HG03135 (cell line): ENCODE results near the gene GLIPR1L1.
"Not testable (repeated sequence)": the region's sequence is repeated elsewhere in the genome, so short reads cannot be mapped to it uniquely, and the experiment has no call there.

Source experiments
- ATAC-seq: cut with Tn5 transposase; IDR thresholded peaks from one replicate; pipeline ENCODE4 v1.9.1; 2021; ENCODE audit warnings: mild to moderate bottlenecking, moderate library complexity; ENCODE audit not compliant: unreplicated experiment

The GLIPR1L1 gene, protein sequence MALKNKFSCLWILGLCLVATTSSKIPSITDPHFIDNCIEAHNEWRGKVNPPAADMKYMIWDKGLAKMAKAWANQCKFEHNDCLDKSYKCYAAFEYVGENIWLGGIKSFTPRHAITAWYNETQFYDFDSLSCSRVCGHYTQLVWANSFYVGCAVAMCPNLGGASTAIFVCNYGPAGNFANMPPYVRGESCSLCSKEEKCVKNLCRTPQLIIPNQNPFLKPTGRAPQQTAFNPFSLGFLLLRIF

DNA sequence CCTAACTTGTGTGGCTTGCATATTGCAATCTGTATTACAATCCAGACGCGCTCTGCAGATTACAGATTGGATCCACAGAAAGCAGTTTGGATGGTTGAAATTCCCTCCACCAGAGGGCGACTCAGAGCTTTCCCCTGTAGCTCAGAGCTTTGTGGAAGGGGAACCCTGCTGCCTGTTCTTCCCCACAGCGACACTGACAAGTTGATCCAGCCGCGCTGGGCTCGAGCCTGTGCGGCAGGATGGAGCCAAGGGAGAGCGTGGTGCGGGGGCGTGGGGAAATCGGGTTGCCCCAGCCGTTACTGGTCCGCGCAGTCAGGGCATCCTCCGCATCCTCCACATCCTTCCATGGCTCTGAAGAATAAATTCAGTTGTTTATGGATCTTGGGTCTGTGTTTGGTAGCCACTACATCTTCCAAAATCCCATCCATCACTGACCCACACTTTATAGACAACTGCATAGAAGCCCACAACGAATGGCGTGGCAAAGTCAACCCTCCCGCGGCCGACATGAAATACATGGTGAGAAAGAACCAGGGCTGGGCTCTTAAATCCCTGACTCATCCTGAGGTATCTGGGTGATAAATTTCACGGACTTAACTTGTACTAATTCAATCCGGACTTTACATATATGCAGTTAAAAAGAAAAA lies at the start of gene GLIPR1L1:
GLIPR1L1 (plus strand) TSS at position 287 of the 647 bp plus-strand sequence; CDS start at position 346, 59 bp downstream.
- peak; percentile 55 for ATAC-seq

DNA sequence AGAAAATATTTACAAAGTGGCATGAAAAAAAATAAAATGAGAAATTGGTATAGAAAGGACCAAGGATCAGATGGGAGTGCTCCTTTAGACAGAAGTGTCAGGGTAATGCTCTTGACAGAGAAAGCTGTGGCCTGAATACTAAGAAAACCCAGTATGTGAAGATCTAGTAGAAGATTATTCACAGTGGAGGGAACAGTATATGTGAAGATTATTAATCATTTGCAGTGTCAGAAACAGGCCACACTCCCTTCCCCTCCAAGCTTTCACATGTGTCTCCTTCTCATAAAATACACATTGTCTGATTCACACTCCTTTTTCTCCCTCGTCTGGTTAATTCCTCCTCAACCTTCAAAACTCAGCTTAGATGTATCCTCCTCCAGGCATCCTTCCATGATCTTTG lies 45.6 kb upstream of the GLIPR1L1 start:
- ATAC-seq, result no peak

DNA sequence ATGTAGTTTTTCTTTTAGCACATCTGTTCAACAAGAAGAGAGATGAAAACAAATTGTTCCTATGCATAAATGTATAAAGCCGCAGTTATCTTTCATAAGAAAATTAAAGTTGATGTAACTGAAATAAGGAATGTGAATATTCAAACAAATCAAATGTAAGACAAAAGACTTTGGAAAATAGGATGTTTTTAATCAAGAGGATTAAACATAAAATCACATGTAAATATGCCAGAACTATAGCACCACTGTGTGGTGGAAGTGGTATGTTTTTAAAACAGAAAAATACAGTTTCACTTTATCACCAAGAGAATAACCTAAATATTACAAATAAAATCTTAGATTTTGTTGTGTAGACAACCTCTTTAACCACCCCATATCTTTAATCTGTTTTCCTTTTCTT lies 44.7 kb upstream of the GLIPR1L1 start:
- ATAC-seq, result no peak

DNA sequence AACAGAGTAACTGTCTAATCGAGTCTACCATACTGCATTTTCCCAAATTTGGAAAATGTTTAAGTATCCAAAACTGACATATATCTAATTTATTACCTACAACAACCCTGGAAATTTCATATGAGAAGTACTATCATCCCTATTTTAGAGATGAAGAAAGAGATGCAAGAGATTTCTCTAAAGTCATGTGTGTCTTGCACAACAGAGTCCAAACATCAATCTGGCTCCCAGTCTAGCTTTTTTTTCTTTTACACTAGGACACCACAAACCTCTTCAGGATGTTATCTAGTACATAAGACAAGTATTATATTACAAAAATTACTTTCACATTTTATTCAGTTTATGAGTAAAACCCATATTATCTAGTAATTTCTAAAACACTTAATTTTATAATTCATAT lies 43.5 kb upstream of the GLIPR1L1 start:
- ATAC-seq, result no peak

DNA sequence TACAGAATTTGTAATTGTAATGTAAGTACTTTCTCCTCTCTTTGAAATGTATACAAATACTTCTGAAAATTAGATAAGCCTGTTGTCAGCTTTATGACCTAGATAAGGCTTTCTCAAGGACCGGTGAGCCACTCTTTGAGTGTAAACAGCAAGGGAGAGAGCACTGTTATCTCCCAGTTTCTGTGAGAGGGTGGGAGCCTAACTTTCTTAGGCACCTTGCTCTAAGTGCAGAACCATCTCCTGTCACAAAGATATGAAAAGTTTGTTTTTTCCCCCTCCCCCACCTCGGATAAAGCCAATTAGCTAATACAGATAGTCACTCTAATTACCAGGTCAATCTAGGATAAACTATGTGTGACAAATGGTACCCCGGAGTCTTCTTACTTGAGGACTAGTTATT lies 40.1 kb upstream of the GLIPR1L1 start:
- no peak for ATAC-seq

DNA sequence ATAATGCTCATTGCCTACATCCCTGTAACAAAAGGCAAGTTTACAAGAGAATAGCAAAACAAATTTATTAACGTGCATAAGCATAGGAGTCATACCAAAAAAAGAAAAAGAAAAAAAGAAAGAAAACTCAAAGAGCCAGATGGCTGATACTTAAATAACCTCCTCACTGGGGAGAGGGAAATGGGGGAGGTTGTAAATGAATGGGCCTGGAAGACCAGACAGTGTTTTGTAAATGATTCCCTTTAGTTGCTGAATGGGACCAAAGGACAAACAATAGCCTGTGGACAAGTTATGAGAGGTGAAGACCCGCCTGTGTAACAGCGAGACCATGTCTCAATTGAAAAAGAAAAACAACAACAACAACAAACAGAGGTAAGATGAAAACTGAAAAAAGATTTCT lies 39.7 kb upstream of the GLIPR1L1 start:
- ATAC-seq, result no peak

DNA sequence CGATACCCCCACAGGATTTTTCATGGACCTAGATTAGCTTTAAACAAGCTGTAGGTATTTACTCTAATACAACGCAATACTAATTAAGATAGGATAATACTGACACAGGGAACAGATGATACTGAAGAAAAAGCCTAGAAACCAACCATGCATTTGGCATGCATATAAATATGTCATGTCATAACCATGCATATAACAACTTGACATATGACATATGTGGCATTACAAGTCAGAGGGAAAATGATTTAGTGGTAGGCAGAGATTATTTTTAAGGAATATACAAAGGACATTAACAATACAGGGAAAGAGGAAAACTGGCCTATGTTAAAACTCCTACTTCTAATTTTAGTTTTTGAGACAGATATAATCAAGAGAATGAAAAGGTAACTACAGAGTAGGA lies 32.2 kb upstream of the GLIPR1L1 start:
- ATAC-seq, result no peak

DNA sequence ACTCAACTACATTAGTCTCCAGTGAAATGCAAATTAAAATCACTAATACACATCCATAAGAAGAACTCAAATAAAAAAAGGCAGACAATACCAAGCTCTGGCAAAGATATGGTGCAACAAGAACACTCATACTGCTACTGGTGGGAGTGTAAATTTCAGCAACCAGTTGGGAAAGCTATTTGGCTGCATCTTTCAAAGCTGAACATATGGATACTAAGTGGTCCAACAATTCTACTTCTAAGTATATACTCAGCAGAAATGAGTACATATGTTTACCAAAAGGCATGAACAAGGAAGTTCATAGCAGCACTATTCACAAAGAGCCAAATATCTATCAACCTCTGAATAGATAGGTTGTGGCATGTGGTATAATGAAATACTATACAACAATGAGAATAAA lies 31.7 kb upstream of the GLIPR1L1 start:
- ATAC-seq, result no peak

DNA sequence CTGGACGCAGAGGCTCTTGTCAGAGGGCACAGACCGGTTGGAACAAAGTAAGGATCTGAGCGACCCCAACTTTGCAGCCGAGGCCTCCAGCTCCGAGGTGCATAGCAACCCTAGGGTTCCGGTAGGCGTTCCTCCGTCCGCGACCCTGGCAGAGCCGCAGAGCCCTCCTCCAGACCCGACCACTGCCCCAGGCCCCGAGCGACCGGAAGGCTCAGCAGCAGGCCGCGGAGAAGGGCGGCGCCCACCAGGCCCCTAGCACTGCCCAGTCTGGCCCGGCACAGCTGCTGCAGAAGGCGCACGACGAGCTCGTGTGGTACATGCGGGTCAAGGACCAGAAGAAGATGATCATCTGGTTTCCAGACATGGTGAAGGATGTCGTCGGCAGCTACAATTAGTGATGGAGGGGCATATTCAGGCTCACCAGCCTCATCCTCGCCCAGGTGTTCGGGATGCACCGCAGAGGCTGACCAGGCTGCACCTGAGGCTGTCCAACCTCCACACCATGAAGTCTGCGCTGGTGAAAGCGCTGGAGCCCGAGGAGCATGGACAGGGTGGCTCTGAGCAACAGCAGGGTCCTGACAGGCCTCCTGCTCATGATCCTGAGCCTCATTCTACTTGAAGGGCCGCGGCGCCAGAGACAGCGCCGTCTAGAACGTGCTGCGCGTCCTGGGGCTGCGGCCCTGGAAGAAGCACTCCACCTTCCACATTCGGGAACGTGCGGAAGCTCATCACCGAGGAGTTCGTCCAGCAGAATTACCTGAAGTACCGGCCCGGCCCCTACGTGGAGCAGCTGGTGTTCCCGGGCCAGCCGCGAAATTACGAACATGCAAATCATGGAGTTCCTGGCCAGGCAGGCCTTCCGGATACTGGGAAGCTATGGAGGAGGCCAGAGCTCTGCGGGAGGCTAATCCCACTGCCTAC lies 28.8 kb upstream of the GLIPR1L1 start:
- ATAC-seq, result no peak

DNA sequence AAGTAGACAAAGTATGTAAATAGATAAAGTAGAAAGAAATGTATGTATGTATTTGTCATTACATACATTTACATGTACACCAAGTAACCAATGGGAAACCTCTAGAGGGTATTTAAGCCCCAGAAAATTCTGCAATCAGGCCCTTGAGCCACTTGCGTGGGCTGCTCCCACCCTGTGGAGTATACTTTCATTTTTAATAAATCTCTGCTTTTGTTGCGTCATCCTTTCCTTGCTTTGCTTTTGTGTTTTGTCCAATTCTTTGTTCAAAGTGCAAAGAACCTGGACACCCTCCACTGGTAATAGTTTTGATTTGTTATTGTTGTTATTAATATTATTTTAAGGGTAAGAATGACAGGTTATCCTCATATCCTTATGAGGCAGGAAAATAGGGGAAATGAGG lies 26.2 kb upstream of the GLIPR1L1 start:
- ATAC-seq, result no peak

DNA sequence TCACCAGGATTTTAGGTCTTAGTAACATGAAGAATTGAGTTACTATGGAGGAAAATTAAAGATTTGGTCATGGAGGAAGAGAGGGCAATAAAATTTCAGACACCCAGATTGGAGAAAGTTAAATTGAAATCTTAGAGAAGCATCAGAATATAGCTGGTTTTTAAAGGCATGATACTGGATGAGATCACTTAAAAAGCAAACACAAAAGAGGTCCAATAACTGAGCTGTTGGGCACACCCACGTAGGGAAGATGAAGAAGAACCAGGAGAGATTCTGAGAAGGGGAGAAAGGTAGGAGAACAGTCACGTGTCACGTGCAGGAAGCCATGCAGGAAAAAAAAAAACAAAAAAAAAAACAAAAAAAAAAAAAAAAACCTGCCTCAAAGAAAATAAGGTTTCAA lies 23.1 kb upstream of the GLIPR1L1 start:
- ATAC-seq, result no peak

DNA sequence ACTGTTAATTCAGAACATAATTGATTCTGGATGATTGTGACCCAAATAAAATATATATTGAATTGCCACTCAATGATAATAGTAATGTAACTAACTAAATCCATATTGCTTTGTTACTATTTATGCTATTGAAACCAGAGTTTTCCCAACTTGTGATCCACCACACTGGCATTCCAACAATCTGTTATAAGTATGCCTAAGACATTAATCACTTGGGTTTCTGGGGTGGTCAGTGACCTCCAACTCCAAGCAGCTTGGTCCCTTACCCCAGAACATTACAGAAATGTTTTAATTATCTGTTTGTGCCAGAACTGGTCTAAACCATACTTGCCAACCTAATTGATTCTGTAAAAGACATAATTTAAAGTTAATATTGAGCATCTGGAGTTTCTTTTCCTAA lies 19.0 kb upstream of the GLIPR1L1 start:
- no peak for ATAC-seq

DNA sequence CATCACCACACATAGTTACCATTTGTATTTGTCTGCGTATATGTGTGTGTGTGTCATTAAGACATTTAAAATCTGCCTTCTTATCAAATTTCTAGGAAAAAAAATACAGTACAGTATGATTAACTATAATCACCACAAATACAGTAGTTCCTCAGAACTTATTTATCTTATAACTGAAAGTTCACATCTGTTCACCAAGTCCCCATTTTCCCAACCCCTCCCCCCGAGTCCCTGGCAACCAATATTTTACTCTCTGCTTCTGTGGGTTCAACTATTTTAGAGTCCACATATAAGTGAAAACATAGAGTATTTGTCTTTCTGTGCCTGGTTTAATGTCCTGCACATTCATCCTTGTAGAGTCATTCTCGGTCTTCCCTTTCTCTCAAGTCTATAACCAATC lies 16.7 kb upstream of the GLIPR1L1 start:
- no peak for ATAC-seq

DNA sequence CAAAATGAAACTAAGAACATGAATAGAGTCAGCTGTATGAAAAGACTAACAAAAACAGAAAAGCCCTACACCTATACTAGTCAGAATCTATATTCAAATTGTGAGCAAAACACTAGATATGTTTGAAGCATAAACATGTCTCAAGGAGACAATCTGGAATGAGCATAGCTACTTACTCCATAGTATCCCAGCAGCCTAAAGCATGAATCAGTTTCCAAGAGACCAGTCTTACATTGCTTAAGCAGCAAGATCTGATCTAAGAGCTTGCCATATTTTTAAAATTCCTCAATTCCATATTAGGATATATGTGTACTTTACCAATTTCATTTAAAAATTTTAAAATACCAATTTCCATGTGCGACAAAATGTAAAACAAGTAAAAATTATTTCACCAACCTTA lies 12.0 kb upstream of the GLIPR1L1 start:
- ATAC-seq, result no peak

DNA sequence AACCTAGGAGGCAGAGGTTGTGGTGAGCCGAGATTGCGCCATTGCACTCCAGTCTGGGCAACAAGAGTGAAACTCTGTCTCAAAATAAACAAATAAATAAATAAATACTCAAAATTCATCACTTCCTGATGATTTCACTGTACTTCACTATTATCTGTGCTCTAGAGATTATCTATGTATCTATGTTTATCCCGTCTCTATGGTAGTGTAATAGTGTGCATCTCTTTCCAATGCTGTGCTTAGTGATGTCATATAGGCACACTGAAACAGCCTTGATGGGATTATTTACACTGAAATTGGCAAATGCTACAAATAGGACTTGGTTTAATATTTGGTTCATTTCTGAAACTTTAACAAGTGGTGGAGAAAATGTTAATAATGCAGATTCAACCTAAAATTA lies 10.8 kb upstream of the GLIPR1L1 start:
- ATAC-seq, result no peak

DNA sequence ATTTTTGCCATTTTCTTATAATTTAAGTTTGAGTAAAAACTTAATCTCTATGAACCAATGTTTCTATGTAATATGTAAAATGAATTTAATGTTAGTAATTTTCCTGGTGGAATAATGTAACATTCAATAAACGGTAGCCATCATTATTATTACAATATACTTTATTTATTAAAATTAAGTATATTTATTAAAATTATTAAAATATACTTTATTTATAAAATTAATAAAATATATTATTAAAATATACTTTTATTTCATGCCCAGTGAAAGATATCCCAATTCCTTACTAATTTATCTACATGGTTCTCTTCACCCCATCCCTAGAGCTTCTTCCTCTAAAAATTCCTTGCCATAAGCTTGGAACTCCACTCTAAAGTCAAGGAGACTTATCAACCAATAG lies 6.8 kb upstream of the GLIPR1L1 start:
- no peak for ATAC-seq

DNA sequence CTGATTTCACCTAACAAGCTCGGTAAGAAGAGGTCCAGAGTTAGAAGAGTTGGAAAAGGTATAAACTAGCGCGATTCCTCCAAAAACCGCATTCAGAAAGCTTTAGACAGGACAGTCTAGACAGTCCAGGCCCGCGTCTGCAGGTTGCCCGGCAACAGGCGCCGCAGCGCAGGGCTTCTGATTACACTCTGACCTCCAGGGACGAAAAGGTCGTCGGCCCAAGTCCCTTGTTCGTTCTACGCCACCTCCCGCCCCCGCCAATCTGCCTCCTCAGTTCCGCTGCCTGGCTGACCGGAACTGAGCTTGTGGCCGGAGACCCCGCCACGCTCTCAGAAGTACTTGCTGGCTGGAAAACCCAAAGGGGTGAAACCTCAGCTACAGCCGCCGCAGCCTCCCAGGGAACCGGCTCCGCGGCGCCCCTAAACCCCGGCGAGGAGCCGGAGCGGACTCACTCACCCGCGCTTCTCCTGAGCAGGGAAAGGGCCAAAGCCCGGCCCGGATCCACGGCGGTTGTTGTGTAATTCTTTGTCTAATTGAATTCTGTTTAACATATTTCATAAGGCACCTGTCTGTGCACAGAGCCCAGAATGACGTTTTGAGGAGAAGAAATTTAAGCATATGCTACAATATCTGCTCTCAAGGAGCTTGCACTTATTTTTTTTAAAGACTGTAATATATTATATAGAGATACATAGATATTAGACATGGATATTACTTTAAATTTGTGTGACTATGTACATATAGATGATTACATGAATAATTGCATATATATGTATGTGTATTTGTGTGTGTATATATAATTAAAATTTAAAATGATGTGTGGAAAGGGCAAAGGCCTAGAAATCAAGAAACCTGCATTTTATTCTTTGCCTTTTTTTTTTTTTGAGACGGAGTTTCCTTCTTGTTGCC lies 4.3 kb upstream of the GLIPR1L1 start, which contains the start of gene CAPS2:
CAPS2 (minus strand) TSS at position 407 of the 909 bp plus-strand sequence. CDS start 3,826 bp downstream, outside the sequence.
- peak; percentile 88 for ATAC-seq

DNA sequence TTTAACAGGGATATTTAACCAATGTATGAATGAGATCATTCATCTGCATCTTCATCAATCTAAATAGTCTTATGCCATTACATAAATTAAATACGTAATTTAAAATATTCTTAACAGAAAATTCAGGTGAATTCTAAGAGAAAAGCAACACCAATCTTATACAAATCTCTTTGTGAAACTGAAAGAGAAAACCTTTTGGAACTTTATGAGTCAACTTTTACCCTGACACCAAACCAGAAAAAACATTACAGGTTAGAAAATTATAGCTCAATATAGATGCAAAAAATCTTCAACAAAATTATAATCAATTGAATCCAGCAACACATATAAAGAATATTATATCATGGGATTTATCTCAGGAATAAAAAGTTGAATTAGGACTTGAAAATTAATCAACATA lies 3.4 kb downstream of the GLIPR1L1 start:
- no peak for ATAC-seq

DNA sequence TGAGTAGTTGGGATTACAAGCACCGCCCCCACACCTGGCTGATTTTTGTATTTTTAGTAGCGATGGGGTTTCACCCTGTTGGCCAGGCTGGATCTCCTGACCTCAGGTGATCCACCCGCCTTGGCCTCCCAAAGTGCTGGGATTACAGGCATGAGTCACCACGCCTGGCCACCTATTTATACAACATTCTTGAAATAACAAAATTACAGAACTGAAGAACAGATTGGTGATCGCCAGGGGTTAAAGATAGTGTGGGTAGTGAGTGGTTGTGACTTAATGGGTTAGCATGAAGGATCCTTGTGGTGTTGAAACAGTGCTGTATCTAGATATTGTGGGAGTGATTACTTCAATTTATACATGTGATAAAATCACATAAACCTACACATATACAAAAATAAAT lies 7.4 kb downstream of the GLIPR1L1 start:
- no peak for ATAC-seq

DNA sequence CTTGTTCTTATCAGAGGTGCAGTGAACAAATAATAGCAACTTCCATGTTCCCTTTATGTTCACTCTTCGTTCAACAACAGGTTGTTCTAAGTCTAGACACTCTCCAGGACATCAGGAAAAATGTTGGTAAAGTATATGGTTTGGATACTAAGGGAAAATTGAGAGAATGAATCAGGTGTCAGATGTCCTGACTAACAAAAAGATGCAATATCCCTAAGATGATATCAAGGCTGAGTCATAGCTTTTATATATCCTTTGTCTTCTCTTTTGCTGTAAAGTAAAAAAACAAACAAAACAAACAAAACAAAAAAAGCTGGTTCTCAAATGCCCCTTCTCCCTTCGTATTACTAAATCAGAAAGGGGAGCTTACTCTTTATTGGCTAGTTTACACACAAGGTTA lies 11.1 kb downstream of the GLIPR1L1 start:
- no peak for ATAC-seq

DNA sequence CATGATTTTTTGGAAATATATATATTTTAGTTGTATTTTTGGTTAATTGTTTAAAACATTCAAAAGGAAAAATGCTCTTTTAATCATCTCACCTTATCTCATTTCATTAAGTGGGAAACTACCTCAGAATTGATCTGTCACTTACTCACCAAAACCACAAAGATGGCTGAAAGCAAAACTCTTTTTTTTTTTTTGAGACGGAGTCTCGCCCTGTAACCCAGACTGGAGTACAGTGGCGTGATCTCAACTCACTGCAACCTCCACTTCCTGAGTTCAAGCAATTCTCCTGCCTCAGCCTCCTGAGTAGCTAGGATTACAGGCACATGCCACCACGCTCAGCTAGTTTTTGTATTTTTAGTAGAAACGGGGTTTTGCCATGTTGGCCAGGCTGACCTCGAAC lies 11.7 kb downstream of the GLIPR1L1 start:
- ATAC-seq, result not testable (repeated sequence)
